Measurements from ENCODE around the gene BTBD16.

Gene BTBD16

DNA sequence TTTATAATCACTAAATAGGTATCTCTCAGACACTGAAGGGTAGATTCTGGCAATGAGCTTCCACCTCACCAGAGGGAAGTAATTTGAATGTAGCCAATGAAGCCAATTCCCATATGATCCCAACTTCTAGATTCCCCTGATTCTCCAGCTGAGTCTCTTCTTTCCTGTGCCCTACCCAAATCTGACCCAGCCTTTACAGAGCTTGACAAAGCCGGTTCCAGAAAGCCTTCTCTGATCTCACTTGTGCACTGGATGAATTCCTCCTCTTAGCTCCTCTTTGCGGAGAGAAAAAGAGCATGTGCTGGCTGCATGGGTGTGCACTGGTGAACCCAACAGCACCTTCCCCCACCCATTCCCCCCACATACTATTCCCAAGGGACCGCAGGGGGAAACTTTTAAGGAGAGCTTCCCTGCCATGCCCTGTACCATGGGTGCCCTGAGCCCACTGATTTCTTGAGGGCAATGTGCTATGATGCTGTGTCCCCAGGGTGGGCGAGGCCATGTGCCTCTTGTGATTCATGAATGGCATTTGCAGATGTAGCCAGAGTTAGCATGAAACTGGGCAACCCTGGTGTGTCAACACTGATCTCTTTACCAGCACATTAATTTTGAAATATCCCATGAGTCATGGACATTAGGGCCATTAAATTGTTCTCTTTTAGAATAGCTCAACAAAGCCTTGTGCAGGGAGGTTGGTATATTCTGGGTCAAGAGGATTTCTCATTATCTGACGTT lies 53.0 kb downstream of the BTBD16 start:
- POLR2A ChIA-PET = no interaction called here
- TF ChIP-seq, protein P1, sequence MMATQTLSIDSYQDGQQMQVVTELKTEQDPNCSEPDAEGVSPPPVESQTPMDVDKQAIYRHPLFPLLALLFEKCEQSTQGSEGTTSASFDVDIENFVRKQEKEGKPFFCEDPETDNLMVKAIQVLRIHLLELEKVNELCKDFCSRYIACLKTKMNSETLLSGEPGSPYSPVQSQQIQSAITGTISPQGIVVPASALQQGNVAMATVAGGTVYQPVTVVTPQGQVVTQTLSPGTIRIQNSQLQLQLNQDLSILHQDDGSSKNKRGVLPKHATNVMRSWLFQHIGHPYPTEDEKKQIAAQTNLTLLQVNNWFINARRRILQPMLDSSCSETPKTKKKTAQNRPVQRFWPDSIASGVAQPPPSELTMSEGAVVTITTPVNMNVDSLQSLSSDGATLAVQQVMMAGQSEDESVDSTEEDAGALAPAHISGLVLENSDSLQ (IDR thresholded peaks at IDR 0.05) = no peak
- TF ChIP-seq ELF4 (IDR thresholded peaks at IDR 0.05) = no peak
- TF ChIP-seq SP1 (IDR thresholded peaks at IDR 0.05) = no peak
- TF ChIP-seq FOXK2 (IDR thresholded peaks at IDR 0.05) = no peak
- TF ChIP-seq FOXA1 (IDR thresholded peaks at IDR 0.05) = no peak
- no peak for DNase-seq (ENCODE audit: extremely low spot score)
- CTCF ChIA-PET = interaction anchor here (0.6 to 1.3 kb wide), 2 partner anchors 19 to 25 kb away, joined by 3 to 4 read pairs; no protein-coding TSS in a partner anchor

DNA sequence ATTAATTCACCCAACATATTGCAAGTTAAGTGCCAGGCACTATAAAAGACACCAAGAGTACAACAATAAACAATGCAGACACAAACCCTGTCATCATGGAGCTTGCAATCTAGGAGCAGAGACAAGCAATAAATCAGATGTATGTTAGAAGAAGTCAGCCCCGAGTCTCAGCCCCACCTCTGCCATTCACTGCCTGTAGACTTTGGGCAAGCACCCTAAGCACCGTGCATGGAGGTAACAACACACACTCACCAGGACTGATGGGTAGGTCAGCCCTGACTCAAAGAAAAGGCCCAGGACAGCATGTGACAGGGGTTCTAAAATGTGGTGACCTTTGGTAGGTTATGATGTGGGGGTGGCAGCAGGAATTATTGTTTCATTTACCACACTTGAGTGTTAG lies 54.1 kb downstream of the BTBD16 start:
- POLR2A ChIA-PET = no interaction called here
- TF ChIP-seq NFRKB (IDR thresholded peaks at IDR 0.05) = no peak
- no peak for TF ChIP-seq CTBP1 (IDR thresholded peaks at IDR 0.05; ENCODE audit: borderline replicate concordance)
- TF ChIP-seq LEF1 (IDR thresholded peaks at IDR 0.05; ENCODE audit: borderline replicate concordance) = no peak
- TF ChIP-seq, protein P1 (IDR thresholded peaks at IDR 0.05) = no peak
- no peak for TF ChIP-seq FOXA1 (IDR thresholded peaks at IDR 0.05)
- no peak for TF ChIP-seq BHLHE40 (IDR thresholded peaks at IDR 0.05; ENCODE audit: borderline replicate concordance)
- no peak for TF ChIP-seq HDGF (IDR thresholded peaks at IDR 0.05; ENCODE audit: borderline replicate concordance)
- no peak for TF ChIP-seq TARDBP (IDR thresholded peaks at IDR 0.05)
- no peak for TF ChIP-seq FOXM1 (IDR thresholded peaks at IDR 0.05; ENCODE audit: borderline replicate concordance)
- no peak for TF ChIP-seq ARNT (IDR thresholded peaks at IDR 0.05)
- TF ChIP-seq SP1 (IDR thresholded peaks at IDR 0.05) = no peak
- CTCF ChIA-PET = no interaction called here
- DNase-seq (ENCODE audit: extremely low spot score) = no peak

DNA sequence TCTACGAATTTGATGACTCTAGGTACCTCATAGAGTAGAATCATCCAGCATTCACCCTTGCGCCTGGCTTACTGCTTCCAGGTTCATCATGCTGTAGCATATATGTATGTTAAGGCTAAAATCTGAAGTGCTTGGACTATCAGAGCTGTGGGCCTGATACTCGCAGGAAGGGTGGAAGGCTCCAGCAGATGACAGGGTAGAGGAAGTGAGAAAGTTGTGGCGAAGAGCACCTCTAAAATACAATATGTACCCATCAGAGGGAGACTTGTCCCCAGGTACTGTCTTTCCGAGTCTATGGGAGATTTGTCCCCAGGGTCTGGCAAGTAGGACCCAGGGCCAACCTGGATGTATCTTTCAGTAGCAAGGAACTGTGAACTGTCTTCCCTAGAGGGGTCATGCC lies 55.3 kb downstream of the BTBD16 start:
- no peak for DNase-seq (ENCODE audit: extremely low spot score)
- CTCF ChIA-PET = no interaction called here

DNA sequence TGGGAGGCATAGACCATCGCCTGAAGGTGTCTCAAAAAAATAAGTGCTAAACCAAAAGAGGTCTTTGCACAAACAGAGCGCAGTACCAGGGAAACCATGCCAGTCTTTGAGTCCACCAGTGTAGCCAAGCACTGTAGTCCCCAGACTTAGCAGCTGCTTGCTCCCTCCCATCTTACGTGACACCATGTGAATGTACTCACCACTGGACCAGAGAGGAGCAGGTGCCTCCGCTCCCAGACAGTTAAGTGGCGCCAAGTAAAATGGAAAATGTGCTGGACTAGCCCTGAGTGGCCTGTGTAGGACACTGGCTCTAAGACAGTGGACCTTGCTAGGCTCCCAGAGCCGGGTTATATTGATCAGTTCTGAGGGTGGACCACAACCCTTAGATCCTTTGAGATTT lies 55.7 kb downstream of the BTBD16 start:
- ChIA-PET CTCF (no interaction called here), POLR2A (no interaction called here)
- TF ChIP-seq BHLHE40 (IDR thresholded peaks at IDR 0.05; ENCODE audit: borderline replicate concordance) (no peak), ARNT (IDR thresholded peaks at IDR 0.05) (no peak), FOXK2 (IDR thresholded peaks at IDR 0.05) (no peak), L3MBTL2 (conservative IDR thresholded peaks at IDR 0.05) (no peak)
- no peak for DNase-seq (ENCODE audit: extremely low spot score)

More for the DNA sequence above, 55.3 kb downstream of the BTBD16 start:
- POLR2A ChIA-PET = no interaction called here
- TF ChIP-seq ZNF384 (IDR thresholded peaks at IDR 0.05) = no peak

DNA sequence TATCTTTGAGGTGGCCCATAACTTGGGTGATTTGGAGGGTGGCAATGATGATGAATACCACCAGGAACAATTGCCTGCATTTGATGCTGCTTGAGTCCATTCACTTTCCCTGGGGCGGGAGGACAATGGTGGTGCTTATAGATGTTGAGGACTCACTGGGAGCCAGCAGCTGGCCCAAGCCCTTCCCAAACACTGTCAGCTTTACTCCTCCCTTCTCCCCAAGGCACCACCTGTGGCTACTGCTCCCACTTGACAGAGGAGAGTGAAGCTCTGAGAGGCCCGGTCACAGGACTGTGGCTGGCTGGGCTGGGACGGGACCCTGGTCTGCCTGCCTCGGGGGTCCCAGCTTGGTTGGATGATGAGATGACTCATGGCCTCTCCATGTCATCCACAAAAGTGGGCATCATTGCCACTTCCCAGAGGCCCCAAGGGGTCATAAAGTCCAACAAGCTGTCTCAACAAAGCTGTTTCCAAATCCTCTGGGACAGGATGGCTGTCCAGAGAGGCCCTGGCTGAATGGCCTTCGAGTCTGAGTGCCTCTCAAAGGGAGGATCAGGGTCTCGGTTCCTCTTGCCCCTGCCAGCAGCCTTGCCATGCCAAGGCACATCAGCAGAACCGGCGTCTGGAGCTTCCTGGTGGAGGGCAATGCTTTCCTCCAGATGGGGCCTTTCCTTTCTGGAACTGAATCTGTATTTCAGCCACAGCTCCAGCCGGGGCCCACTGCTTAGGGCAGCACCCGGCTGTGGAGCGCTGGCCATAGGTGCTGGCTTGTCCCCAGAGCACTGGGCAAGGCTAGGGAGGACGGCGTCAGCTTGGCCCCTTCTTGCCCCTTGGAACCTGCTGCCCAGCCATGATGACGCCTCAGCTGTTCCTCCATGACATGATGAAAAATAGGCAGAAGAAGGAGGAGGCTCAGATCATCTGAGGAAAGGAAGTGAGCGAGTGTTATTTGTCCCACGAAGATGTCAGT lies 56.4 kb downstream of the BTBD16 start:
- DNase-seq (ENCODE audit: extremely low spot score) = no peak
- TF ChIP-seq HDGF (IDR thresholded peaks at IDR 0.05; ENCODE audit: borderline replicate concordance) (no peak), BHLHE40 (IDR thresholded peaks at IDR 0.05; ENCODE audit: borderline replicate concordance) (no peak), FOXK2 (IDR thresholded peaks at IDR 0.05) (no peak), SUZ12 (IDR thresholded peaks at IDR 0.05) (no peak)
- CTCF ChIA-PET = no interaction called here
- POLR2A ChIA-PET = no interaction called here

DNA sequence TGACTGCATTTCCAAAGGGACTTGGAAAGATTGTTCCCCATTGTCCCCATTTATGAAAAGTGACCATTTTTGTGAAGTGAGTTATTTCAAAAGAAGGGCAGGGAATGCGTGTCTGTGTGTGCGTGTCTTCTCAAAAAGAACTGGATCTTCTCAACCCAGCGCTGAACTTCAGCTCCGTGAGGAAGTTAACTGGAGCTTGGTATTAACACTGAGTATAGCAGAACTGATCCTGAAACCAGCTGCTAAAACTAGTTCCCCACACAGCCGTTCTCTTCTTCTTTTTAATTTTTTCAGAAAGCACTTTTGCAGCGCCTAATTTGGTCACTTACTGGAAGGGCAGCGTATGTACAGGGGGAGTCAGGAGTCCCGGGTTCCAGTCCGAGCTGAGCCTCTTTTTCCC lies 57.6 kb downstream of the BTBD16 start:
- CTCF ChIA-PET = no interaction called here
- DNase-seq (ENCODE audit: extremely low spot score) = no peak
- TF ChIP-seq FOXM1 (IDR thresholded peaks at IDR 0.05; ENCODE audit: borderline replicate concordance) = no peak
- POLR2A ChIA-PET = no interaction called here

DNA sequence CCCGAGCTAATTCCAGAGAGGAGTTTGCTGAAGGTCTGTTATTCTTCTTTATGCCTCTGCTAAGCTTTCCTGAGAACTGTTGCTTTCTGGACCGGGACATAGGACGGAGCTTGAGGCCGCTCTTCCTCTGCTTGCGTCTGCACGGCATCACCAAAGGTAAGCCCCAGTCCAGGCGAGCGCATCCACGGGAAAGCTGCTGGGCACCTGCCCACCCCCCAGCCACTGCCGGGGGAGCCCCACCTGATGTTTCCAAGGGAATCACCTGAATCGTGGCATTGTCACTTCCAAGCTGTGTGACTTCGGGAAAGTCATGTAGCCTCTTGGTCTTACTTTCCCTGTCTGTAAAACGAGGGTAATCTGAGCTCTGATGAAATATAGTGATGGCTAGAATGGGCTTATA lies 58.3 kb downstream of the BTBD16 start:
- TF ChIP-seq SUZ12 (IDR thresholded peaks at IDR 0.05) = no peak
- TF ChIP-seq FOXM1 (IDR thresholded peaks at IDR 0.05; ENCODE audit: borderline replicate concordance) = no peak
- TF ChIP-seq BHLHE40 (IDR thresholded peaks at IDR 0.05; ENCODE audit: borderline replicate concordance) = no peak
- TF ChIP-seq, protein P1 (IDR thresholded peaks at IDR 0.05) = no peak
- no peak for TF ChIP-seq NFRKB (IDR thresholded peaks at IDR 0.05)
- TF ChIP-seq FOXK2 (IDR thresholded peaks at IDR 0.05) = no peak
- no peak for TF ChIP-seq ELF4 (IDR thresholded peaks at IDR 0.05)
- no peak for TF ChIP-seq FOXA1 (IDR thresholded peaks at IDR 0.05)
- TF ChIP-seq HDGF (IDR thresholded peaks at IDR 0.05; ENCODE audit: borderline replicate concordance) = no peak
- TF ChIP-seq TARDBP (IDR thresholded peaks at IDR 0.05) = no peak
- no peak for TF ChIP-seq SP1 (IDR thresholded peaks at IDR 0.05)
- no peak for TF ChIP-seq L3MBTL2 (conservative IDR thresholded peaks at IDR 0.05)
- TF ChIP-seq ZNF384 (IDR thresholded peaks at IDR 0.05) = no peak
- TF ChIP-seq LEF1 (IDR thresholded peaks at IDR 0.05; ENCODE audit: borderline replicate concordance) = no peak
- ChIA-PET CTCF (no interaction called here), POLR2A (no interaction called here)
- no peak for DNase-seq (ENCODE audit: extremely low spot score)

Data from HEK293T (cell line).